Activated naive CD4-positive, alpha-beta T cell (primary cell): ENCODE data around the gene ATP9B.

Experiments used
- DNase-seq, 4 experiments: peaks; one replicate each; lab custom pipeline; 2025; lab: John Stamatoyannopoulos, UW

The ATP9B gene

DNA sequence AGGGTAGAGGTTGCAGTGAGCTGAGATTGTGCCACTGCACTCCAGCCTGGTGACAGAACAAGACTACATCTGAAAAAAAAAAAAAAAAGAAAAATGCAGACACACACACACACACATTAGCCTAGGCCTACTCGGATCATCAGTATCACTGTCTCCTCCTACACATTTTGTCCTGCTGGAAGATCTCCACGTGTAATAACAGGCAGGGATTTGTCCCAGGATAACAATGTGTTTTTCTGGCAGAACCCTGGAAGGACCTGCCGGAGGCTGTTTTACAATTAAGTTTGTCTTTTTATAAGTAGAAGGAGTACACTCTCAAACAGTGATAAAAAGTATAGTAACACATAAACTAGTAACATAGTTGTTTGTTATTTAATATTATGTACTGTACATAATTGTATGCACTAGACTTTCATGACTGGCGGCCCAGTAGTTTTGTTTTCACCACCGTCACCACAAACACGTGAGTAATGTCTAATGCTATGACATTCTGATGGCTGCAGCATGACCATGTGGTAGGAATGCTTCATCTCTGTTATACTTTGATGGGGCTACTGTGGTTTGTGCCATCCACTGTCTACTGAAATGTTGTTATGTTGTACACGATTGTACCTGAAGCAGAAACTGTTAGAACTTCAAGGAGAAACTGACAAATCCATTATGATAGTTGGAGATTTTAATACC, 130.6 kb downstream of the ATP9B start:
- DNase-seq: no peak

DNA sequence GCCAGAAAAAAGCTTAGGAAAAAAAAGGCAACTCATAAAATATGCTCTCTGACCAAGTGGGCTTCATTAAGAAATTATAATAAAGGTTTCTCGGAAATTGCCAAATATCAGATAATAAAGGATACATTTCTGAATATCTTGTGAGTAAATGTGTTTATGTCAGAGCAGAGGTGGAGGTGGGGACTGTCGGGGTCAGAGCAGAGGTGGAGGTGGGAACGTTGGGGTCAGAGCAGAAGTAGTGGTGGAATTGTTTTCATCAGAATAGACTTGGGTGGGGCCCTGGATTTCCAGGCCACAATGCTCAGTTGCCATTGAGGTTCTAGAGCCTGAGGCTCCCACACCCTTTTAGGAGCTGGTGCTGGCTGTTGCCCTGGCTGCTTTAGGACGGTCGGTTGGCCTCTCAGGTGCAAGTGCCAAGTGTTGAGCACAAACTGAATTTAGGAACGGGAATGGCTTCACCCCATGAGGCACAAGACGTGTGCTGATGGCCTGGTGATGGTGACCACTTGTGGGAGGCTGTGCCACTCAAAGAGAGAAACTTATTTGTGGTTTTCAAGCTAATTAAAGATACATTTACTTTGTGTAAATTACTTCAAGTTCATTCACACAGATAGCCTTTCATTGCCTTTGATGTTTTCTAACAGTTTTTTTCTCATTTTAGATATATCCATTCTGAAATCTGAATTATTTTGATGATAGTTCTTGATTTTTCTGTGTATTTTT, 131.5 kb downstream of the ATP9B start:
- DNase-seq: peak in 3 of 4 experiments; percentile 12 to 37 (median 32)

DNA sequence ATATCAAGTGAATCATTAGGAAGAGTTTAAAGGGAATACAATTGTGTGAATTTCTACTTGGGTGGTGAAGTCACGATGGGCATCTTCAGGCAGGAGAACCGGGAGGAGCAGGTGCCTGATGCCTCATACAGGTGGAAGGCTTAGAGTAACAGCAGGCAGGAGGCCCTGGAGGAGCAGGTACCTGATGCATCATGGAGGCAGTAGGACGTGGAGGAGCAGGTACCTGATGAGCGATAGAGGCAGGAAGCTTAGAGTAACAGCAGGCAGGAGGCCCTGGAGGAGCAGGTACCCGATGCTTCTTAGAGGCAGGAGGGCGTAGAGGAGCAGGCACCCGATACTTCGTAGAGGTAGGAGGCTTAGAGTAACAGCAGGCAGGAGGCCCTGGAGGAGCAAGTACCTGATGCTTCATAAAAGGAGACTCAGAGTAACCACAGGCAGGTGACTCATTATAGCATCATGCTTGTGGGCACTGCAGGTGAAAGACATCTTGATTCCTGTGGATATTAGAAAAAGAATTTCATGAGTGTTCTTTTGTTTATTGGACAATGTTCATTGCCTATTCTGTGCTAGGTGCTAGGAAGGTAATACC, 133.9 kb downstream of the ATP9B start:
- no peak for DNase-seq

DNA sequence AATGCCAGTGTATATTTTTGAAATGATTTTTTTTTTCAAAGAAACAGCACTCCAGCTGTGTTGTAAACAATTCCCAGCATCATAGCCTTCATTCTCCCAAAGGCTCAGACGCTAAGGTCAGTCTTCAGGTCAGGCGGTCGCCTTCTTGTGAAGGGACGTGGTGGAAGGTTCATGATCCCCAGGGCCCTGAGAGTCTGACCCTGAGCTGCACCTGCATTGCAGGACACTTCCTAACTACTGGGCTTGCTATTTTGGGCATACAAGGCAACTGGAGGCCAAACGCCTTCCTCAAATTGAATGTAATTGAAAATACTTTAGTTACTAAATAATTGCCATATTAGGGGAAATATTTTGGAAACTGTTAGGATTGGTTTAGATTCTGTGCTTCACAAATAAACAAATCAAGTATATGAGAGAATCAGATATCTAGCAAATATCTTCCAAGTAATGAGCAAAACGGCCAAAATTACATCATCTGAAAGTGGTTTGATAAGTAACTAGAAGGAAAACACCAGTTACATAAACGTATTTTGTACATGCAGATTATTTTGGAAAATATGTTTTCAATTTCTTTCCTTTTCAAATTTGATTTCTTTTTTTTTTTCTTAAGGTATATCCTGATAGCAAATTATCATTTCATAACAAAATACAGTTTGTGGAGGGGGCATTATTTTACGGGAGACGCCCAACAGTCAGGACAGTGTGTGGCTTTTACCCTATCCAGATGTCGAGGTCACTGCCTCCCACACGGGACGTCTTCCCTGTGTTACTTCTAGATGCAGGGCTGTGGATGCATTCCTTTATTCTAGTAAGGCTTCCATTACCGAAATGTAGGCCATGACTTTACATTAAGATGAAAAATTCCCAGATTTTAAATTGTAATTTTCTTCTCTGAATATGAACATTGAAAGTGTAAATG, 136.0 kb downstream of the ATP9B start:
- DNase-seq: no peak

DNA sequence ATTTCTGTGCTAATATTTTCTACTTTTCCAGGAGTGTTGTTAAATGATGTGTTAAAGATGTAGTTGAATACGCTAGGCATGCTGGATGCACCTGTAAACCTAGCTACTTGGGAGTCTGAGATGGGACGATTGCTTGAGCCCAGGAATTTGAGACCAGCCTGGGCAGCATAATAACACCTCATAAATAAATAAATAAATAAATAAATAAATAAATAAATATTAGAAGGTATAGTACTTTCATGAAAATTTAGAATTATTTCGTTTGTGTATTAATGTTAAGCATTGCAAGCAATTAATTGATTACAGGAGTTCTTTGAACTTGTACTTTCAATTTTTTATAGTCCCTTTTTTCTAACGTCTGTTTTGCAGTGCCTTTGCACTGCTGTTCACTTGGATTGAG, 137.2 kb downstream of the ATP9B start:
- no peak for DNase-seq

DNA sequence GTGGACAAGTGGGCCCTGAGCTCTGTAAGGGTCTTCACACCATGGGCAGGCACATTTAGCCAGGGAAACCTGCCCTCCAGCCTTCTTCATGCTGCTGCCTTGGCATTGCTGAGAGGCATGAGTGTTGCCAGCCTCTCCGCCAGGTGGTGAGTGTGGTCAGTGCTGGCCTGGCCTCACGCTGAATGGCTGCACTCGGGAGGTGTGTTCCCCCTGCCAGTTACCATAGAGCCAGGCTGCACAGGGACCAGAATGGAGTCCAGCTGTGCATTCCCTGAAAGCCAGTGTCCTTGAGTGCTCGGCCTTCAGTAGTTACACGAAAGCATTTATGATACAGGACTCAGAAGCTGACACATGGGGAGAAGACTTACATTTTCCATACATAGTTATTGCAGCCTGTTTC, 139.7 kb downstream of the ATP9B start:
- DNase-seq: no peak

DNA sequence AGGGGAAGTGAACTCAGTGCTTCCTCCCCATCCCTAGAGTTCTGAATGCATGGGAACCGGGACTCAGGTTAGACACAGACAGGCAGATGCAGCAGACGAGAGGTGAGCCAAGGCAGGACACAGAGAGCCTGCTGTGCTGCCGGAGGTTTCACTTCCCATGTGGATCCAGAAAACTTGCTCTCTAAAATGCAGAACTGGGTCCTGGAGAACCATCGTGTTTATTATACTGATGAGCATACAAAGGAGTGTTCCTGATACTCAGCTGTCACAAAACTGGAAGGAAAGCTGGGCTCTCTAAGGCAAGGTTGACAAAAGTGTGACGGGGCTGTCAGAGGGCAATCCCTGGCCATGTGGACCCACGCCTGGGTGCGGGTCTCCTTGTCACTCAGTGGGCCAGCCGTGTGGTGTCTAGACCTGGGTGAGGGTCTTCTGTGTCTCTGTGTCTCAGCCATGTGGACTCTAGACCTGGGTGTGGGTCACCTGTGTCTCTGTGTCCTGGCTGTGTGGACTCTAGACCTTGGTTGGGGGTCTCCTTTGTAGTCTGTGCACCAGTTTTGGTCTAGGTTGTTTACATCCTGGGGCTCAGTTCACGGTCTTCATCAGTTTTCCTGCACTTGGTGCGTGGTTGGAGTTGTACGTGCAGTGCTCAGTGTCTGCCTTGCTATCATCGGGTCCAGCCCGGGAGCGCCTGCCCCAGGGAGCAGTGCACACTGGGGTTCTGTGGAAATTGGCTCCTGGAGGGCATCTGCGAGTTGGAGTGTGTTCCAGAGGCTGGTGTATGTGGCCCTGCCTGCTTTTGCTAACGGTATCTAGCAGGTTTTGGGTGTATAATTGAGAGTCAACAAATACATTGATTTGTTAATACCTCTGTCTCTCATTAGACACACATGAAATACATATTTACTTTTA, 141.1 kb downstream of the ATP9B start:
- DNase-seq: no peak

DNA sequence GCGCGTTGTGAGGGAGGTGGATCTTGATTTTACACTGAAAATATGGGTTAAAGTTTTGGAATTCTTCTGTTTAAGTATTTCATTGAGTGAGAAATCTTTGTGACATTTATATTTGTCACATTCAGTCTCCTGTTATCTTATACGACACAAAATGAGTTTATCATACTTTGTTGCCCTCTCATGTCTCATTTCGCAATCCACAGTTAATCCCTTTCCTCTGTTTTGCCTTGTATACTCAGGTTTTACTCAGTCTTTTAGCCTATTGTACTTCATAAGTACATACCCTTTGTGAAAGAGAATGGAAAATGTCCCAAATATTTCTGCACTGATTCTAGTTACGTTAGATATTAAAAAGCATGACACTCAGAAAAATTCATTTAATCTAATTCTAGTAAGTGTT, 142.7 kb downstream of the ATP9B start:
- DNase-seq: no peak

DNA sequence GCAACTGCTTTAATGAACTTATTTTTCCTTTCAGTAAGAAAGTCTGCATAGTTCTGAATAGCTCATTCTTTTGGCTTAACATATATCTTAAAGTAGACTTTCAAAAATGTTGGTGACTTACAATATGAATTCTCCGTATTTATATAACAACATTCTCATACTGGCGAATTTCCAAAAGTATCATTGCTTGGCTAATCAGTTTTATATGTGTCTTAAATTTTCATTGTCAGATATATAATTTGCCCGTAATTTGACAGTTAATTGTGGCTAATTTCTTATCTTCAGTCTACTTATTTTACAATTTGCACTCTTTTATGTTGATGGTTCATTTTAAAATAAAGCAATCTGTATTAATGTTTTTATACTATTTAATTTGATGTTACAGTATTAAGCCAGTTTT, 144.9 kb downstream of the ATP9B start:
- DNase-seq: no peak

DNA sequence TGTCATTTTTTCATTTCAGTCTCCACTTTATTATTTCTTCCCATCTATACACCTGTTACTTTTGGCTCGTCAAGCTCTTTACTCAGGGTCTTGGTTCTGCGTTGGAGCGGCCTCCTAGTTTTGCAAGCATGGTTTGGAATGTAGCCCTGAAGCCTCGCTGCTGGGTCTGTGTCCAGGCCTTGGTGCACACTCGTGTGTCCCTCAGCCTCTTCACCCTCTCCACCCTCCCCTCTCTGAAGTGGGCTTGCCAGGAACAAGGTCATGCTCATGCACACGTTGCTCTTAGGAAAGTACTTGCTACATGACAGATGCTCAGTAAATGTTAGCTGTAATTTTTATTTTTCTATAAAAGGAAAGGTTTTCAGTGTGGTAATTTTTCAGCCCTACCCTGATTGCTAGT, 147.0 kb downstream of the ATP9B start:
- DNase-seq: no peak

DNA sequence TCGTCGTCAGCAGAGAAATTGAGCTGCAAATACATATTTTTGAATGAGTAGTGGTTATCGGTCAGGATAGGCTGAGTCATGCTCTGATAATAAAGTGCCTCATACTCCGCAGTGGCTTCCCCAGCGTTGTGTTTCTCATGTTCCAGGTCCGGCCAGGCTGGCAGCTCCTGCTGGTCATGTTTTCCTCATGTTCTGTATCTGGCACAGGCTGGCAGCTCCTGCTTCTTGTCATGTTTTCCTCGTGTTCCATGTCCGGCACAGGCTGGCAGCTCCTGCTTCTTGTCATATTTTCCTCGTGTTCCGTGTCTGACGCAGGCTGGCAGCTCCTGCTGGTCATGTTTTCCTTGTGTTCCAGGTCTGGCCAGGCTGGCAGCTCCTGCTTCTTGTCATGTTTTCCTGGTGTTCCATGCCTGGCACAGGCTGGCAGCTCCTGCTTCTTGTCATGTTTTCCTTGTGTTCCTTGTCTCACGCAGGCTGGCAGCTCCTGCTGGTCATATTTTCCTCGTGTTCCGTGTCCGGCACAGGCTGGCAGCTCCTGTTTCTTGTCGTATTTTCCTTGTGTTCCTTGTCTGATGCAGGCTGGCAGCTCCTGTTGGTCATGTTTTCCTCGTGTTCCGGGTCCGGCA, 148.9 kb downstream of the ATP9B start:
- no peak for DNase-seq

DNA sequence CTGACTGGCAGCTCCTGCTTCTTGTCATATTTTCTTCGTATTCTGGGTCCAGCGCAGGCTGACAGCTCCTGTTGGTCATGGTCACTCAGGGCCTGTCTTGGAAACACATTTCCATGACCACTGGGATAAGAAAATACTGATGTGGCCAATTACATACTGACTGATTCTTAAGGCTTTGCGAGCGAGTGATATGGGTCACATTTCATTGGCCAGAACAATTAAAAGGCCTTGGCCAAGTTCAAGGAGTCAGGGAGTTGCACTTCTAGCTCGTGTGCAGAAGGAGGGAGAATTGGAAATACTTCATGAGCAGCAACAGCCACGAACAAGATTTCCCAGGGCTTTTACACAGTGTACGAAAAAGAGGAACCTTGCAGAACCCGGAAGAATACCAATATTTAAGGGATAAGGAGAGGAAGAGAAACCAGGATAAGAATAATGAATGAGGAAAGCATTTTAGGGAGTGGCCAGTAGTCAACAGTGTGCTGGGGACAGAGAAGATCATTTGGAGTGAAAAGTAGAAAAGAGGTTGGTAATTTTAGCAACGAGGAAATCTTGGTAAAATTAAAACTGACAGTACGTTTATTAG, 149.5 kb downstream of the ATP9B start:
- DNase-seq: no peak

DNA sequence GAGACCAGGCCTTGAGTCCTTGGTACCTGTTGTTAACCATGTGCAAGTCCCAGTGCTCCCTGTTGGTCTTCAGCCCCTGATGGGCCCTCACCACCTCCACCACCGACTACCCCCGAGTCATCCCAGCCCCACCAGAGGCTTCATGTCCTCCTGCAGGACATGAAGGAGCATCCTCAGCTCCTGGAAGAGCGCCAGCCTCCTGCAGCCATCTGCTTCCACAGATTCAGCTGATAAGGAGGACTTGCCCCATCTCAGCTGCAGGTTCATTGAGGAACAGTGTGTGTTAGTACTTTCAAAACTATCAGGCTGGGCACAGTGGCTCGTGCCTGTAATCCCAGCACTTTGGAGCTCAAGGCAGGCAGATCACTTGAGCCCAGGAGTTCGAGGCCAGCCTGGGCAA, 151.9 kb downstream of the ATP9B start:
- no peak for DNase-seq

DNA sequence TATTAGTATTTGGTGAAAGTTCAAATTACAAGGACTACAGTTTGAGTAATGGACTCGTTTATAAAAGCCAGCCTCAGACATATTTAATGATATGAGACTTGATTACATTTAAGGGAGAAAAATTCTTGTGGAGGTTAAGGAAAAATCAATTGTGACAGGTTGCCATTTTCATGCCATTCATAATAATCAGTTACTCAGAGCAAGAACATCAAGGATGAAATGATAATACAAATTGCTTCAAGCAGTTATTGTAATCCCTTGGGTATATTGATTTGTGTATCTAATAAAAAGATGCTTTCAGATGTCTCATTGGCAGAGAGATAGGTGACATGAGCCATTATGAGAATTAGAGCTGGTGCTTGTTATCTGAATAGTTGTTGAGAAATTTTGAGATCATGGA, 153.6 kb downstream of the ATP9B start:
- DNase-seq: no peak

DNA sequence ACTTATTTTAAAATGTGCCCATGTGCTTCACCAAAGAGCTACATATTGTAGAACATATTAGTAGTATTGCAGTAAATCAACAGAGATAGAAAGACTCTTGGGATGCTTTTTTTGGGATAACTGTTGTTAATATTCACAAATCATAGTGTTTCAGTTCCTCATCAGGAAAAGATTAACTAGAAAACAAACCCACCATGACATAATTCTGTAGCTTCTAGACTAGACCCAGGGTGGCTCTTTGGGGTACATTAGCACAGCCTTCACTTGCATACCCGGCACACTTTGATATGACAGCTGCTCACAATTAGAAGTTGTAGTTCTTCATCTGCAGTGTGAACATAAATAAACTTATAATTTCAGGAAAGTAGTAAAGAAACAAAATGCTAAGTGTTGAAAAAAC, 154.2 kb downstream of the ATP9B start:
- no peak for DNase-seq

DNA sequence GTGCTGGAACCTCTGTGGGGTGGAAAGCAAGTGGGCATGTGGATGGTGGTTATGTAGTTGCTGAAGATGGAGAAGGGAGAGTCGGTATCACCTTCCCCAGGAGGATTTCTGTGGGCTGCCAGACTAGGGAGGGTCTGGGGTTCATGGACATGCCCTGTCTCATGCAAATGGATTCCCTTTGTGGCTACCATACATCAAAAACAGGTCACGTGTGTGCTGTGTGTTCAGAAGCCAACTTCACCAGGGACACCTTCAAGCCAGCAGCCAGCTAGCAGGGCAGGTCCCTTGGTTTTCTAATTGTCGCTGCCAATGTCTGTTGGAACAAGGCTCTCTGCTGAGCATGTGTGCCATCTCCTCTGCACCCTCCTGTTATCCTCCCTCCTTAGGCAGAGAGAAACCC, 155.2 kb downstream of the ATP9B start:
- no peak for DNase-seq

DNA sequence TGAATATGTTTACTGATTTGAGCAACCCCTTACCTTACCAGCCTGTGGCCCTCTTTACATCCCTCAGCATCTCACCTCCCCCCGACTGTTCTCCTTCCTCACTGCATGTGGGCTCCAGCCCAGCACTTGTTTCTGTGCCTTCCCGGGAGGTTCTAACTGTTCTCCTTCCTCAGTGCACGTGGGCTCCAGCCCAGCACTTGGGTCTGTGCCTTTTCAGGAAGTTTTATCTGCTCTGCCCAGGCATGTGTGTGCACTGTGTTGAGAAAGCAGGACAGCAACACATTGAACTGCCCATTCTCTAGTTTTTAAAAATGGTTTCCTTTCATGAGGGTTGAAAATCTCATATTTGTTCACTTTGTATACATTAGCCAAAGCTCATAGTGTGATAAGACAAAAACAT, 158.4 kb downstream of the ATP9B start:
- no peak for DNase-seq

DNA sequence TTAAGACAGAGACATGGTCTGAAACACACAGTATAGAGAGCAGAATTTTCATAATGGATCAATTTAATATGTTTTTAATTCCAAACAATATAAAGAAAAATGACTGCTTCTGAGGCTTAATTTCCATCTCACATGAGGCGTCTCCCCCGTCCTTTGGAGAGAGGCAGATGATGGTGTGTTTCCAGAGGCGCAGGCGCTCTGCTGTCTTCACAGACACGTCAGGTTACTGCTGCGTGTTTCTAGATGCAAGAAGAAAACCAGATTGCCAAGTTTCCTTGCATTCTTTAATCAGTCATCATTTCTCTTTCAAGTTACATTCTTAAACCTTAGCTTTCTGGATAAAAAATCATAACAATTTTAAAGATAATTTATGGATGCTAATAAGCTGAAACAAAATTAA, 160.2 kb downstream of the ATP9B start:
- no peak for DNase-seq

DNA sequence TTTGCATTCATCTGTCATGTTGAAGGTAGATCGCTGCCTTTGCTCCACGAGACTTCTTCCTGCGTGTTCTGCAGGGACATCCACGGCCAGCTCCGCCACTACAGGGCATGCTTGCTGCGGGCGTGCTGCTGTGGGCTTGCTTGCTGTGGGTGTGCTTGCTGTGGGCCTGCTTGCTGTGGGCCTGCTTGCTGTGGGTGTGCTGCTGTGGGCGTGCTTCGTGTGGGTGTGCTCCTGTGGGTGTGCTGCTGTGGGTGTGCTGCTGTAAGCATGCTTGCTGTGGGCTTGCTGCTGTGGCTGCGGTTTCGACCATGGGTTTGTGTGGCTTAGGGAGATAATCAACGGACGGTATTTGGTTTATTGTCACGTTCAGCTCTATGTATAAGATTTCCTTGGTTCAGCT, 165.2 kb downstream of the ATP9B start:
- DNase-seq: no peak

DNA sequence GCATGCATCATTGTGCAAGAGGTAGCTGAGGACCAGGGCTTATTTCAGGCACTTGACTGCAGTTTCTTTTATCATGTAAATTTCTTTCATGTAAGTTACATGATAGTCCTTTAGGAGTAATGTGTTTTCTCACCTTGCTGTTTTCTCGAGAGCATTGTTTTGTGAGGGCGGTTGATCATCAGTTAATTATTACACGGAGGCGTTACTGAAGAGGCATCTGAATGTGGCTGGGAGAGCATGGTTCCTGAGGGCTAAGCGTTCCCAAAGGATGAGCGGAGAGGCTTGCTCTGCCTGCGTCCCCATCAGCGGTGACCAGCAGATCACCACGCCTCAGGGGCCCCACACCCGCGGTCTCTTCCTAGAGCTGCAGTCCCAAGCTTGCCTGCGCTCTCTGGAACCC, 170.4 kb downstream of the ATP9B start:
- no peak for DNase-seq

DNA sequence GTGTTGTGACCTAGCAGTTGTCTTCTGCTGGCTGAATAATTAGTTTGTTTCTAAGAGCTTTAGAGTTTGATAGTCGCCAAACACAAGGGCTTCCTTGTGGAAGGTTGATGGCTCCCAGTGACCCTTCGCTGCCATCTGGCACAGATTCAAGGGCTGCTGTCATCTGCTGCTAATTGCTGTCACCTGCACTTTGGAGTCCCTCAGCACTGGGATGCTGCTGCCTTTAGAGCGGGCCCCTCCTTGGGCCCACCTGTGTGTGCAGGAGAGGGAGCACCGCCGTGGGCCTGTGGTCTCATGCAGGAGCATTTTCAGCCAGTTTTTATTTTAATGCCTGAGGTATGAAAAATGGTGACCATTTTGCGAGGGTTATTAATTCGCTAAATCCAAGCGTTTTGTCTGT, 172.6 kb downstream of the ATP9B start:
- DNase-seq: no peak
